Nephron progenitor cell (in vitro differentiated cells): ENCODE data around the gene TBC1D24.

Experiments used
- DNase-seq: peaks from one replicate; pipeline ENCODE4 v3.0.0; 2021
- H3K27ac Mint-ChIP-seq: 2 replicates; pipeline ENCODE4 v1.8.0; 2021; ENCODE audit warnings: mild to moderate bottlenecking, moderate library complexity, mixed read lengths
- H3K27me3 Mint-ChIP-seq: 2 replicates; pipeline ENCODE4 v1.8.0; 2021; ENCODE audit warnings: mild to moderate bottlenecking, low read depth, mixed read lengths; ENCODE audit not compliant: poor library complexity
- H3K36me3 Mint-ChIP-seq: 2 replicates; pipeline ENCODE4 v1.8.0; 2021; ENCODE audit warnings: low read depth, mixed read lengths
- H3K4me1 Mint-ChIP-seq: 2 replicates; pipeline ENCODE4 v1.8.0; 2021; ENCODE audit warnings: mixed read lengths
- H3K4me3 Mint-ChIP-seq: 2 replicates; pipeline ENCODE4 v1.8.0; 2021; ENCODE audit warnings: mild to moderate bottlenecking, moderate library complexity, mixed read lengths
- H3K9me3 Mint-ChIP-seq: 2 replicates; pipeline ENCODE4 v1.8.0; 2021; ENCODE audit warnings: mild to moderate bottlenecking, moderate library complexity, mixed read lengths
- CTCF ChIP-seq: fragments of 200-600 bp; sonication (generic); IDR thresholded peaks from 2 replicates; pipeline ENCODE4 v1.5.0; 2021; ENCODE audit warnings: antibody characterized with exemption

Gene TBC1D24

GRCh38 chr16:2472488-2472864, 2.5 kb upstream of the TBC1D24 start:
- Mint-ChIP-seq H3K4me3 (peak overlapping the region; percentile 71), H3K27me3 (peaks cover 19% of the 10 kb centered on the region), H3K4me1 (peaks cover 40% of the 10 kb centered on the region), H3K27ac (no peak overlapping the region), H3K36me3 (no peaks in the 10 kb centered on the region), H3K9me3 (no peaks in the 10 kb centered on the region)
- DNase-seq, result no peak
- TF ChIP-seq CTCF, result no peak

DNA sequence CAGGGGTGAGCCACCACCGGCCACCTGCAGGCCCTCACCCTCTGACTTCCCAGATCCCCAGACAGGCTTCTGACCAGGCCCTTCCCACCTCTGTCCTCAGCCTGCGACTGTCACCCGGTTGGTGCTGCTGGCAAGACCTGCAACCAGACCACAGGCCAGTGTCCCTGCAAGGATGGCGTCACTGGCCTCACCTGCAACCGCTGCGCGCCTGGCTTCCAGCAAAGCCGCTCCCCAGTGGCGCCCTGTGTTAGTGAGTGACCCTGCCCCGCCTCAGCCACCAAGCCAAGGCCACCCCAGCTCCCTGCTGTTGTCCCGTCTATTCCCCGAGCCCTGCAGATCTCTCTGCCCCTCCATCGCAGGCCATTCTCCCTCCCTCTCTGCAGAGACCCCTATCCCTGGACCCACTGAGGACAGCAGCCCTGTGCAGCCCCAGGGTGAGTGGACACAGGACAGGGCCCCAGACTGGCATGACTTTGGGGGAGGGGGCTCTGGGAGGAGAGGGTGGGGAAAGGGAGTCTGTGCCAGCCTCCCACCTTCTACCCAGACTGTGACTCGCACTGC, 2.0 kb upstream of the TBC1D24 start:
- Mint-ChIP-seq H3K27ac (no peak overlapping the region), H3K4me3 (peak overlapping the region; percentile 71), H3K36me3 (no peaks in the 10 kb centered on the region), H3K4me1 (peaks cover 45% of the 10 kb centered on the region), H3K27me3 (peaks cover 23% of the 10 kb centered on the region), H3K9me3 (no peaks in the 10 kb centered on the region)
- no peak for DNase-seq
- TF ChIP-seq CTCF, result no peak

GRCh38 chr16:2473446-2473926, 1.4 kb upstream of the TBC1D24 start:
- peak; percentile 67 for DNase-seq
- Mint-ChIP-seq H3K4me1 (peaks cover 42% of the 10 kb centered on the region), H3K27me3 (peaks cover 23% of the 10 kb centered on the region)

DNA sequence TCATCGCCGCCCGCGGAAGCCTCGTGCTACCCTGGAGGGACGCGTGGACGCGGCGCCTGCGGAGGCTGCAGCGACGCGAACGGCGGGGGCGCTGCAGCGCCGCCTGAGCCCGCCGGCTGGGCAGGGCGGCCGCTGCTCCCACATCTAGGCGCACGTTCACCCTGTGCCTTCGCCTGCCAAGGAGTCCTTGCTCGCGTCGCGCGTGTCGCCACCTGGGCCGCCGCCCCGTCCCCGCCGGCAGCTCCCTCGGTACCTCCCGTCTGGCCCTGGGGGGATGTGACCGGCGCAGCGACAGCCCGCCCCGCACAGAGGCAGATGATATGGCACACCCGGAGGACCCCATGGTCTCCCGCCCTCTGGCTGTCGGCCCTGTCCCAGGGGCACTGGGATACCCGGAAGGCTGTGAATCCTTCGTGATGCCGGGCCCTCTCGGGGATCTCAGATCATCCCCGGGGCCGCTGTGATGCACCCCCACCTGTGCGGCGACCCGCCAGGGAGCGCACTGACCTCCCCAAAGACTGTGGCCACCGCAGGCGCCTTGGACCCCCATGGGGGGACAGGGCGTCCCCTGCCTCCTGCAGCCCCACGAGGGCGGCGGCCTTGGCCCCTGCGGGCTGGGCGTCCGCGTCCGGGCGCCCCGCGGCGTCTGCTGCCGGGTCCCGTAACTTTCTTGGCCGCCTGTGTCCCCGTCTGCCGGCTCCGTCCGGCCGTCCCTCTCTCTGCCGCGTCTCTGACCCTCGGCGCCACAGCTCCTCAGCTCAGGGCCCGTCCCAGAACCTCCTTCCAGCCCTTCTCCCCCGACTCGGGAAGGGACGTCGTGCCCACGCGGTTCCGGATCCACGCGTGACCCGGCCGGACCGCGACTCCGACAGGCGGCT, 689 bp upstream of the TBC1D24 start:
- DNase-seq, result peak; percentile 61
- TF ChIP-seq CTCF, result no peak
- H3K4me3 Mint-ChIP-seq, result peak overlapping the region; percentile 75
- no peaks in the 10 kb centered on the region for H3K9me3 Mint-ChIP-seq
- H3K27me3 Mint-ChIP-seq, result peaks cover 26% of the 10 kb centered on the region
- no peaks in the 10 kb centered on the region for H3K36me3 Mint-ChIP-seq
- H3K4me1 Mint-ChIP-seq, result peaks cover 36% of the 10 kb centered on the region
- H3K27ac Mint-ChIP-seq, result no peak overlapping the region

More at GRCh38 chr16:2473446-2473926, 1.4 kb upstream of the TBC1D24 start:
- no peaks in the 10 kb centered on the region for H3K36me3 Mint-ChIP-seq
- H3K27ac Mint-ChIP-seq, result no peak overlapping the region
- no peak for TF ChIP-seq CTCF
- H3K4me3 Mint-ChIP-seq, result peak overlapping the region; percentile 71
- H3K9me3 Mint-ChIP-seq, result no peaks in the 10 kb centered on the region

DNA sequence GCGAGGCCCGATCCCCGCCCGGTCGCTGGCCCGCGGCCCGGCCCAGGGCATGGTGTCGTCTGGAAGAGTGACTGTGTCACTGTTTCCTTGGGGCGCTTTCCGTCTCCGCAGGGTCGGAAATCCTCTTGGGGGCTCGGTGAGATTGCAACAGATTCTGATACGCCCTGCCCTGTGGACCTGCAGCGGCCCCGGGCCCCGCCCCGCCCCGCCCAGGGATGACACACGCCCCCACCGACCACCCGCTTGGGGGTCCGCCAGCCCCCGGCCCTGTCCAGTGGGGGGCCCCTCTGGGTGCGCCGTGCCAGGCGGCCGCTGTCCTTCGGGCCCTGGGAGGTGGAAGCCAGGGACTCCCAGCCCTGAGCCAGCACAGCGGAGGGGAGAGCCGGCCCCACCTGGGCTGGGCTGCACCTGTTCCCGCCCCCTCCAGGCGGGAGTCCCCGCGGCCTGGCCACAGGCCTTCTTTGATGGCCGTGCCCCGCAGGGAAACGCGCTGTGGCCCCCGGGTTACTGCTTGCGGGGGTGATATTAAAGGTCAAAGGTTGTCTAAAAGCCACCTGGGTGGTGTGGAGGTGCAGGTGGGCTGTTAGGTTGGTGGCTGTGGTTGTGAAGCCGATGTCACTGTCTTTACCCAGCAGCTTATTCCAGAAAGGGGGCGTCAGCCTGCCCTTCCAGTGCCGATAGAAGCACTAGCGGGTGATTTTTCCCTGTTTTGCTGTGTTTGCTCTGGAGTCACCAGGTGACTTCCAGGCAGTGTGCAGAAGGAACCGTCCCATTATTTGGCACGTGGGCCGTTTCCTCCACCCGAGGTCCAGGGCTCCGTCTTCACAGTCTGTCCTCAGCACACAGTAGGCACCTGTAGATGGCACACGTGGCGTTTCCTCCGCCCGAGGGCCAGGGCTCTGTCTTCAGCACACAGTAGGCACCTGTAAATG, 752 bp downstream of the TBC1D24 start:
- peaks cover 21% of the 10 kb centered on the region for H3K4me1 Mint-ChIP-seq
- no peak for DNase-seq
- no peak for TF ChIP-seq CTCF
- no peak overlapping the region for H3K27ac Mint-ChIP-seq
- no peaks in the 10 kb centered on the region for H3K9me3 Mint-ChIP-seq
- H3K27me3 Mint-ChIP-seq, result peaks cover 26% of the 10 kb centered on the region
- H3K4me3 Mint-ChIP-seq, result peak overlapping the region; percentile 76
- H3K36me3 Mint-ChIP-seq, result no peaks in the 10 kb centered on the region
